Measurements from ENCODE around the gene PDE6C. TPM values are rescaled to one million over a fixed set of nuclear protein-coding genes. Genes with fewer than 3 reads are reported as not detected.

PDE6C gene
- polyA plus RNA-seq, 1 donor (not counting 4 experiments of a cell fraction or from before 2014, with no cell fraction given) = not detected

DNA sequence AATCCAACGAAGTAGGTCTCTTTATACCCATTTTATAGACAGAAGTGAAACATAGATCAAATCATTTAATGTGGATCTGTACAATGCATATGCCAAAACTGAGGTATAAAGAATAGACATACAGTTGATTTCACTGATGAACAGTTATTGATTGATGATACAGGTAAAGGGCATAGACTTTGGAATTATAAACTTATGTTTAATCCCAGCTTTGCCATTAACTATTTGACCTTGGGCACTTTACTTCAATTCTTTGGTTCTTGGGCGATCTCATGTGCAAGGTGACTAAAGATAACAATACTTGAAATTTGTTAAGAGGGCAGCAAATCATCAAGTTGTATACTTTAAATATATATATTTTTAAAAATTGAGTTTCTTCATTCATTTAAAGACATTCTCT lies 61.5 kb downstream of the PDE6C start:
- Histone ChIP-seq H3K27me3 (ENCODE audit: control insufficient read depth, extremely low read depth, insufficient read depth, low read length) (no peaks in the 10 kb centered on the region), H3K27ac (ENCODE audit: control insufficient read depth, insufficient read depth, low read length) (no peak overlapping the region), H3K4me3 (ENCODE audit: control insufficient read depth in 2 of 3, extremely low read depth in 1 of 3, insufficient read depth in 2 of 3, low read depth in 1 of 3, low read length in 3 of 3) (no peak overlapping the region), H2AFZ (ENCODE audit: control insufficient read depth, low read length) (no peak overlapping the region), H3K4me2 (ENCODE audit: control insufficient read depth, extremely low read depth, insufficient read depth, low read depth, low read length) (no peak overlapping the region), H3K36me3 (ENCODE audit: control insufficient read depth in 2 of 2, extremely low read depth in 1 of 2, insufficient read depth in 2 of 2, low read length in 2 of 2) (peaks cover 11 to 13% of the 10 kb centered on the region in 2 experiments), H3K79me2 (ENCODE audit: control insufficient read depth, insufficient read depth, low read length) (no peaks in the 10 kb centered on the region), H3K9ac (ENCODE audit: control insufficient read depth, extremely low read depth, insufficient read depth, low read length) (no peak overlapping the region), H4K20me1 (ENCODE audit: control insufficient read depth, extremely low read depth, insufficient read depth, low read length) (no peaks in the 10 kb centered on the region), H3K4me1 (ENCODE audit: control insufficient read depth, extremely low read depth, insufficient read depth, low read length) (no peaks in the 10 kb centered on the region), H3K9me3 (ENCODE audit: control insufficient read depth, low read depth, low read length) (no peaks in the 10 kb centered on the region), H3K9me1 (ENCODE audit: control insufficient read depth, extremely low read depth, insufficient read depth, low read length) (no peaks in the 10 kb centered on the region)
- no peak for DNase-seq (ENCODE audit: low read depth, low spot score)
- no peak for FAIRE-seq
- TF ChIP-seq EZH2 (IDR thresholded peaks at IDR 0.05; ENCODE audit: low read length) (no peak), CTCF (optimal IDR thresholded peaks at IDR 0.05 in 1 of 3, IDR thresholded peaks at IDR 0.05 in 1 of 3, conservative IDR thresholded peaks at IDR 0.05 in 1 of 3; ENCODE audit: extremely low read depth in 1 of 3, insufficient read depth in 2 of 3, low read length in 3 of 3) (no peak)
- dilution Hi-C loops (cut with MboI; ENCODE audit: extremely low pct_ligation_motif_present, low sequenced_read_pairs) = no loop called here

GRCh38 chr10:93678386-93678785 lies 66.0 kb downstream of the PDE6C start:
- DNase-seq (ENCODE audit: low read depth, low spot score) (no peak), FAIRE-seq (no peak)
- dilution Hi-C loops (cut with MboI; ENCODE audit: extremely low pct_ligation_motif_present, low sequenced_read_pairs) = no loop called here
- TF ChIP-seq EZH2 (IDR thresholded peaks at IDR 0.05; ENCODE audit: low read length) (no peak), CTCF (optimal IDR thresholded peaks at IDR 0.05 in 1 of 3, IDR thresholded peaks at IDR 0.05 in 1 of 3, conservative IDR thresholded peaks at IDR 0.05 in 1 of 3; ENCODE audit: extremely low read depth in 1 of 3, insufficient read depth in 2 of 3, low read length in 3 of 3) (no peak)
- no peak overlapping the region for H3K4me2 ChIP-seq (ENCODE audit: control insufficient read depth, extremely low read depth, insufficient read depth, low read depth, low read length)
- H3K9me3 ChIP-seq (ENCODE audit: control insufficient read depth, low read depth, low read length) = no peaks in the 10 kb centered on the region
- no peaks in the 10 kb centered on the region for H3K4me1 ChIP-seq (ENCODE audit: control insufficient read depth, extremely low read depth, insufficient read depth, low read length)
- H4K20me1 ChIP-seq (ENCODE audit: control insufficient read depth, extremely low read depth, insufficient read depth, low read length) = no peaks in the 10 kb centered on the region
- no peaks in the 10 kb centered on the region for H3K79me2 ChIP-seq (ENCODE audit: control insufficient read depth, insufficient read depth, low read length)
- no peak overlapping the region for H3K9ac ChIP-seq (ENCODE audit: control insufficient read depth, extremely low read depth, insufficient read depth, low read length)
- H3K27me3 ChIP-seq (ENCODE audit: control insufficient read depth, extremely low read depth, insufficient read depth, low read length) = no peaks in the 10 kb centered on the region
- no peak overlapping the region for H3K4me3 ChIP-seq (ENCODE audit: control insufficient read depth in 2 of 3, extremely low read depth in 1 of 3, insufficient read depth in 2 of 3, low read depth in 1 of 3, low read length in 3 of 3)
- no peak overlapping the region for H2AFZ ChIP-seq (ENCODE audit: control insufficient read depth, low read length)
- peaks cover 4 to 16% of the 10 kb centered on the region in 2 experiments for H3K36me3 ChIP-seq (ENCODE audit: control insufficient read depth in 2 of 2, extremely low read depth in 1 of 2, insufficient read depth in 2 of 2, low read length in 2 of 2)
- no peaks in the 10 kb centered on the region for H3K9me1 ChIP-seq (ENCODE audit: control insufficient read depth, extremely low read depth, insufficient read depth, low read length)
- H3K27ac ChIP-seq (ENCODE audit: control insufficient read depth, insufficient read depth, low read length) = no peak overlapping the region
